Brain microvascular endothelial cell (primary cell): ENCODE data around the gene NTRK3.

Source experiments
- DNase-seq: peaks from one replicate; pipeline ENCODE4 v3.0.0-alpha.2; 2020
- H3K27ac ChIP-seq: fragments of 250-450 bp; sonication (Bioruptor Pico); 2 replicates; pipeline ENCODE4 v1.5.1; 2020; ENCODE audit warnings: mild to moderate bottlenecking, moderate library complexity
- H3K27me3 ChIP-seq: fragments of 250-450 bp; sonication (Bioruptor Pico); replicated peaks from 2 replicates; pipeline ENCODE4 v1.5.1; 2020; ENCODE audit warnings: mild to moderate bottlenecking
- H3K36me3 ChIP-seq: fragments of 250-450 bp; sonication (Bioruptor Pico); replicated peaks from 2 replicates; pipeline ENCODE4 v1.5.1; 2020; ENCODE audit warnings: mild to moderate bottlenecking
- H3K4me3 ChIP-seq: 2 replicates; pipeline ENCODE4 v1.5.1; 2011; ENCODE audit warnings: low read depth, mild to moderate bottlenecking, control low read depth, low read length, moderate library complexity
- CTCF ChIP-seq: IDR thresholded peaks from 2 replicates; pipeline ENCODE4 v1.5.1; 2011; ENCODE audit warnings: low read depth, mild to moderate bottlenecking, moderate library complexity, low read length, control low read depth, inconsistent platforms; ENCODE audit errors: missing control alignments
- in situ Hi-C: cut with HindIII; loops from 2 replicates; pipeline ENCODE4 v1.10.0; 2017; ENCODE audit warnings: low sequenced_read_pairs, low pct_ligation_motif_present

The NTRK3 gene

GRCh38 chr15:87977907-87978306 is 278.6 kb downstream of the NTRK3 start:
- in situ Hi-C loops: no loop called here
- Histone ChIP-seq H3K4me3 (no peak overlapping the region), H3K27me3 (no peaks in the 10 kb centered on the region), H3K27ac (no peak overlapping the region), H3K36me3 (no peaks in the 10 kb centered on the region)
- DNase-seq: no peak
- no peak for TF ChIP-seq CTCF

DNA sequence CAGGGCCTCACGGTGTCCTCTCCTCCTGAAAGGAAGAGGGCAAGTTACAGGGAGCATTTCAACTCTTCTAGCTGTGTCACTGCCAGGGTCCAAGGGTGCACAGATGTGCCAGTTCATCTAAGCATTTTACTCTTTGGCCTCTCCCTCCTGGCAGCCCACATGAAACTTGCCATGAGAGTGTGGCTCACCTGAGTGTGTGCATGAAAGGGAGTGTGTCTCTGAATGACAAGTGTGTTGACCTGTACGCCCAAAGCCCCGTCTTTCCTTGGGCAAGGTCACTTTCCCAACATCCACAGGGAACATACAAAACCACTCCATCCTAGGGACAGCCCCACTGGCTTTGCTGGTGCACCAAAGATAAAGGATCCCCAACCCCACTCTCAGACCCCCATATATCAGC is 280.0 kb downstream of the NTRK3 start:
- no peaks in the 10 kb centered on the region for H3K36me3 ChIP-seq
- no peak for DNase-seq
- no peak for TF ChIP-seq CTCF
- in situ Hi-C loops: no loop called here
- H3K27ac ChIP-seq: no peak overlapping the region
- H3K27me3 ChIP-seq: no peaks in the 10 kb centered on the region
- H3K4me3 ChIP-seq: no peak overlapping the region

DNA sequence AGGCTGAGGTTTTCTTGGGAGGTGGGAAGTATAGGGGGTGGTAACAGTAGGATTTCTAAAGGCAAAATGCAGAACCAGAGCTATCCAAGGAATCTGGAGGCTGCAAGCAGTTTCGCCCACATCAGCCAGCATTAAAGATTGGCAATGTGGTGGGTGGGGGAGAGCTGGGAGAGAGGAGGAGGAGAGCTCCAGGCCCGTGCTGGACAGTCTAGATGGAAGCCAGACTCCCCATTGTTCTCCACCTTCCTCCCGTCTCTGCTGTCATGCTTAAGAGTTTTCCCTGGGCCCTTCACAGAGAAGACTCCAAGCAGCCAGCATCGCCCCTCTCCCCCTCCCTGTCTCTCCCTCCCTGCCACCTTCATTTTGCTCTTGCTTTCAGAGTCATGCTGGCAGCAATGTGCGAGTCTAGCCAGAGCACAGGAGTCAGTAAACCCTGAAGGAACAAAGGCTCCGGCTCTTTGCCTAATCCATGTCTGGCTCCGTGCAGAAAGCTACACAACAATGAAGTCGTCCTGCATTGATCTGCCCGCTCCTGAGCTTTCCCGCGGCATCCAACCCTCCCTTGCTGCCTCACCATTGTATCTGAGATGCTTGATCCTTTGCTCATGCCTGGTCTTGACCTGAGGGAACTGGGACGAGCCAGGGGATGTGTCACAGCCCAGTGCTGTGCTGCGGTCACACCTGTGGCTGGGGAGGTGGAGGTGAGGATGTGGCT is 282.9 kb downstream of the NTRK3 start:
- H3K36me3 ChIP-seq: no peaks in the 10 kb centered on the region
- no peak overlapping the region for H3K27ac ChIP-seq
- DNase-seq: no peak
- no peaks in the 10 kb centered on the region for H3K27me3 ChIP-seq
- in situ Hi-C loops: no loop called here
- no peak overlapping the region for H3K4me3 ChIP-seq
- no peak for TF ChIP-seq CTCF

DNA sequence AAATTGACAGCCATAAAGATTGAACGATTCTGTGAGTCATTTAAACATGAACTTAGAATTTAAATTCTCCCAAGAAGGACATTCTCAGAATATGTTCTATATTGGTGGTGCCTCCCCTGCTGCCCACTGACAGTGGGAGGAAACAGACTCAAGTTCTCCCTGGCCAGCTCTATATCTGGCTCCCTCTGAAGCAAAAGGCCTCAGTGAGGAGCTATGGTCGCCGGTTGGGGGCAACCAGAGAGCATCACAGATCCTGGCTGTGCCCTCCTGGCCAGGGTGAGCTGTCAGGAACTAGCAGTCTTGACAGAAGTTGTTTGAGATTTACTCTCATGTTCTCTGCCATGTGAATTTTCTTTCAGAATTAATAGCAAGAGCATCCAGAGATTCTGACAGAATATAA is 285.5 kb downstream of the NTRK3 start:
- no peaks in the 10 kb centered on the region for H3K36me3 ChIP-seq
- TF ChIP-seq CTCF: no peak
- no peaks in the 10 kb centered on the region for H3K27me3 ChIP-seq
- no peak overlapping the region for H3K4me3 ChIP-seq
- in situ Hi-C loops: no loop called here
- H3K27ac ChIP-seq: no peak overlapping the region
- no peak for DNase-seq

DNA sequence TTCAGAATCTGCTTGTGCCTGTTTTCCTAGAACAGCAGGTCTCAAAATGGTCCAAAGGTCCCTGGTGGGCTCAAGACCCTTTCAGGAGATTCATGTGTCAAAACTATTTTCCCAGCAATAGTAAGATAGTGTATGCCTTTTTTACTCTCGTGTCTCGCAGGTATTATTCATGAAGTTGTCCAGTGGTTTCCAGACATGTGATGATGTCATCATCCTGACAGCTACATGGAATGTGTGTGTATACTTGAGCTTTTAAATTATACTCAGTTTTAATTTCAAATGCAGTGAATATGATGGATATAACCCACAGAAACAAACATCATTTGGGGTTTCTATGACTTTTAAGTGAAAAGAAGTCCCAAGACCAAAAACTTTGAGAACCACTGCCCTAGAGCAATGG is 288.6 kb downstream of the NTRK3 start:
- Histone ChIP-seq H3K27ac (no peak overlapping the region), H3K36me3 (no peaks in the 10 kb centered on the region), H3K4me3 (no peak overlapping the region), H3K27me3 (no peaks in the 10 kb centered on the region)
- no peak for DNase-seq
- in situ Hi-C loops: no loop called here
- TF ChIP-seq CTCF: no peak

DNA sequence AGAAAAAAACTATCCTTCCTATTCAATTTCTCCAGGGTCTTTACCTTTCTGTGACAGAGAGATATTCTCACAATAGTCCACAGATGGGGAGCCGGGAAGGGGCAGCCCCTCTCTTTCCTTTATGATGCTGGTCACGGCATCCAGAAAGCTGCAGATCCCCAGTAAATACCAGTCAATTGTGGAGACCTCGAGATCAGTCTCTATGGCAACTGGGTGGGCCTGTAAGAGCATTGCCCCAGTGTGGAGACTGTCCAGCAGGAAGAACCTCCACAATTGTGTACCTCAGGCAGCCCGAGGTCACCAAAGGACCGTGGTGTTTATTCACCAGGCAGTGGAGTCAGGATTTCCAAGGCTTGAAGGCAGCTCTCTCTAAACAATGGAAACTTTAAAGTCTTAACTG is 291.2 kb downstream of the NTRK3 start:
- no peak overlapping the region for H3K27ac ChIP-seq
- H3K27me3 ChIP-seq: no peaks in the 10 kb centered on the region
- H3K36me3 ChIP-seq: no peaks in the 10 kb centered on the region
- in situ Hi-C loops: no loop called here
- no peak for TF ChIP-seq CTCF
- no peak overlapping the region for H3K4me3 ChIP-seq
- DNase-seq: no peak
